HG02840 (cell line): ENCODE measurements around the gene HTT.
"Not testable (repeated sequence)": the region's sequence is repeated elsewhere in the genome, so short reads cannot be mapped to it uniquely, and the experiment has no call there.

Source experiments
- ATAC-seq: cut with Tn5 transposase; IDR thresholded peaks from one replicate; pipeline ENCODE4 v1.9.1; 2021; ENCODE audit warnings: mild to moderate bottlenecking, moderate library complexity, moderate number of reproducible peaks; ENCODE audit not compliant: unreplicated experiment, low FRiP score

The HTT gene

GRCh38 chr4:3044870-3045819 lies 29.3 kb upstream of the HTT start:
- ATAC-seq: no peak

GRCh38 chr4:3046162-3046561 lies 28.3 kb upstream of the HTT start:
- no peak for ATAC-seq

GRCh38 chr4:3046623-3047022 lies 27.9 kb upstream of the HTT start:
- ATAC-seq: no peak

GRCh38 chr4:3047464-3048286 lies 26.8 kb upstream of the HTT start:
- ATAC-seq: peak; percentile 87

- ATAC-seq: not testable (repeated sequence)
Measured at GRCh38 chr4:3051141-3051897, 23.2 kb upstream of the HTT start.

- ATAC-seq: no peak
Measured at GRCh38 chr4:3054169-3054759, 20.2 kb upstream of the HTT start.

- ATAC-seq: no peak
Measured at GRCh38 chr4:3059943-3060342, 14.5 kb upstream of the HTT start.

- no peak for ATAC-seq
Measured at GRCh38 chr4:3060946-3061345, 13.5 kb upstream of the HTT start.

GRCh38 chr4:3062471-3062870 lies 12.0 kb upstream of the HTT start:
- ATAC-seq: no peak

GRCh38 chr4:3065551-3065950 lies 8.9 kb upstream of the HTT start:
- no peak for ATAC-seq

- no peak for ATAC-seq
Measured at GRCh38 chr4:3066836-3067400, 7.6 kb upstream of the HTT start.

- ATAC-seq: no peak
Measured at GRCh38 chr4:3067473-3068001, 6.9 kb upstream of the HTT start.

- no peak for ATAC-seq
Measured at GRCh38 chr4:3069661-3070199, 4.8 kb upstream of the HTT start.

GRCh38 chr4:3070709-3071500 lies 3.6 kb upstream of the HTT start:
- no peak for ATAC-seq

GRCh38 chr4:3071811-3072210 lies 2.7 kb upstream of the HTT start:
- ATAC-seq: no peak

GRCh38 chr4:3073158-3074077 lies 1.1 kb upstream of the HTT start:
- peak; percentile 25 for ATAC-seq

GRCh38 chr4:3074846-3075651 lies 568 bp downstream of the HTT start:
- peak; percentile 4 for ATAC-seq
